Measurements from ENCODE around the gene HSD11B2.
A peak's percentile ranks its signal among the peaks of the same experiment; 100 is the strongest.

HSD11B2 gene

GRCh38 chr16:67432506-67432890 is 1.6 kb downstream of the HSD11B2 start:
- no peak overlapping the region for H3K27ac Mint-ChIP-seq
- peaks cover 34% of the 10 kb centered on the region for H3K27me3 Mint-ChIP-seq
- peaks cover 7% of the 10 kb centered on the region for H3K36me3 Mint-ChIP-seq (ENCODE audit: low read depth)
- peaks cover 14% of the 10 kb centered on the region for H3K4me1 Mint-ChIP-seq (ENCODE audit: low read depth)
- no peaks in the 10 kb centered on the region for H3K9me3 Mint-ChIP-seq
- H3K4me3 Mint-ChIP-seq, result peak overlapping the region; percentile 45
- no peak for DNase-seq

DNA sequence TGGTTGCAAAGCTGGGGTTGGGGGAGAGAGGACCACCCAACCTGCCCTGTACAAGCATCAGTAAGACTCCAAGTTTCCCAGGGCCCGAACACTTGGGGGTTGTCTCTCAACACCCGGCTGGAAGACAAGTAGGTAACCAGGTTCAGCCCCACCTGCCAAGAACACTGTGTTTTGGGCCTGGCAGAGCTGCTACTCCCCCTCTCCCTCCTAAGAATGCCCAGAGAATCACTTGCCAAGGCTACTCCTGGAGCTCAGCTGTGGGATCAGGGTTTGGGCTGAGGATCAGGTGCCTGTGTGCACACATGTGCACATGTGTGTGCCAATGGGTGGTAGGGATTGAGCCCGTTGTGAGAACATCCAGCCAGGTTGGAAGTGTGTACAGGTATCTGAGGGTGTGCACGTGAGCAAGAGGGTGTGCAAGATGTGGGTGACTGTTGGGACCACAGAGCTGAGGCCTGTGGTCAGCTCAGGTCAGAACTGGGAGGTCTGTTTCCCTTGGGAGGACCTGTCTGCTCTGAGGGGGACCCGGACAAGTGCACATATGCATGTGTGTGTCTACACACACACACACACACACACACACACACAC is 2.3 kb downstream of the HSD11B2 start:
- Mint-ChIP-seq H3K36me3 (ENCODE audit: low read depth) (peaks cover 15% of the 10 kb centered on the region), H3K4me3 (no peak overlapping the region), H3K27me3 (peaks cover 30% of the 10 kb centered on the region), H3K27ac (no peak overlapping the region), H3K9me3 (no peaks in the 10 kb centered on the region), H3K4me1 (ENCODE audit: low read depth) (peaks cover 18% of the 10 kb centered on the region)
- DNase-seq, result no peak

GRCh38 chr16:67435758-67436164 is 4.8 kb downstream of the HSD11B2 start:
- Mint-ChIP-seq H3K9me3 (no peaks in the 10 kb centered on the region), H3K4me3 (no peak overlapping the region), H3K27ac (no peak overlapping the region)

GRCh38 chr16:67436640-67437193 is 5.8 kb downstream of the HSD11B2 start:
- Mint-ChIP-seq H3K4me1 (ENCODE audit: low read depth) (peaks cover 10% of the 10 kb centered on the region), H3K9me3 (no peaks in the 10 kb centered on the region), H3K36me3 (ENCODE audit: low read depth) (peaks cover 34% of the 10 kb centered on the region), H3K4me3 (no peak overlapping the region), H3K27me3 (peaks cover 7% of the 10 kb centered on the region), H3K27ac (no peak overlapping the region)
- no peak for DNase-seq

More at GRCh38 chr16:67435758-67436164, 4.8 kb downstream of the HSD11B2 start:
- Mint-ChIP-seq H3K36me3 (ENCODE audit: low read depth) (peaks cover 32% of the 10 kb centered on the region), H3K4me1 (ENCODE audit: low read depth) (peaks cover 13% of the 10 kb centered on the region), H3K27me3 (peaks cover 10% of the 10 kb centered on the region)
- no peak for DNase-seq

DNA sequence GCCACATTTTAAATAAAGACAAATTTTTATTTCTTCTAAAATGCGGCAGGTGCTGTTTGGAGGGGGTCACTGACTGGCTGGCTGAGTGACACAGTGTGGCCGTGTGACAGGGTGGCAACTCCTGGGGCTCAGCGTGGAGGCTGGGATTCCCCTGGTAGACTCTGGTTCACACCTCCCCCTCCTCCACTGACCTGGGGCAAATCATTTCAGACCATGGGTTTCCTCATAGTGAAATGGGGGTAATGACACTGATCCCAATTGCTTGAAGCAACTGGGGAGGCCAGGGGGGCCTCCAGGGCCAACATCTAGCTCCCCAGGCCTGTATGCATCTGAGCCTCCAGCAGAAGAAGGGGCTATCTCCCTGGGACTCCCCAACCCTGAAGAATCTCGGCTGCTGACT is 6.6 kb downstream of the HSD11B2 start:
- Mint-ChIP-seq H3K27me3 (peaks cover 1% of the 10 kb centered on the region), H3K36me3 (ENCODE audit: low read depth) (peaks cover 34% of the 10 kb centered on the region), H3K27ac (peak overlapping the region; percentile 38), H3K4me3 (no peak overlapping the region), H3K9me3 (no peaks in the 10 kb centered on the region), H3K4me1 (ENCODE audit: low read depth) (peaks cover 6% of the 10 kb centered on the region)
- no peak for DNase-seq

- H3K27ac Mint-ChIP-seq, result peak overlapping the region; percentile 38
- no peaks in the 10 kb centered on the region for H3K9me3 Mint-ChIP-seq
- H3K27me3 Mint-ChIP-seq, result no peaks in the 10 kb centered on the region
- H3K36me3 Mint-ChIP-seq (ENCODE audit: low read depth), result peaks cover 35% of the 10 kb centered on the region
- peaks cover 5% of the 10 kb centered on the region for H3K4me1 Mint-ChIP-seq (ENCODE audit: low read depth)
- H3K4me3 Mint-ChIP-seq, result no peak overlapping the region
- no peak for DNase-seq
Measured at GRCh38 chr16:67438098-67438791, 7.3 kb downstream of the HSD11B2 start.

GRCh38 chr16:67438824-67439393 is 8.0 kb downstream of the HSD11B2 start:
- H3K36me3 Mint-ChIP-seq (ENCODE audit: low read depth), result peaks cover 38% of the 10 kb centered on the region
- DNase-seq, result no peak
- no peak overlapping the region for H3K4me3 Mint-ChIP-seq
- H3K9me3 Mint-ChIP-seq, result no peaks in the 10 kb centered on the region
- H3K27ac Mint-ChIP-seq, result no peak overlapping the region
- H3K4me1 Mint-ChIP-seq (ENCODE audit: low read depth), result peaks cover 5% of the 10 kb centered on the region
- no peaks in the 10 kb centered on the region for H3K27me3 Mint-ChIP-seq

DNA sequence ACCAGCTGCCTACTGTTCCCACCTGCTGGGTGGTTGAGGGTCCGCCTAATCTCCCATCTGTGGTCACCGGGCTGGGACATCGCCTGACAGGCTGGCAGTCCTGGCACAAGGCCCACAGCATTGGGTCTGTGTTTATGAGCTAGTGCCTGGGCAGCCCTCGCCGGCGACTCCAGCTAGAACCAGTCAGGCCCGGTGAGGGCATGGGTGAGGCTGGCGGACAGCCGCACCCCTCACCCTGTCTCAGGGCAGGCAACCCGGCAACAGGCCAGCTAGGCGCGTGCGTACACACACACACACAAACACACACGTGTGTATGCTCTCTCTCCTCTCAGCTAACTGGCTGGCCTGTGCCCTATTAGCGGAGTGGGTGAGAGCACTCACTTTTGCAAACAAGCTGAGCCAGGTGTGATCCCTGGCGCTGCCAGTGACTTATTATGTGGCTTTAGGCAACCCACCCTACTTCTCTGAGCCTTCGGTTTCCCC is 10.4 kb downstream of the HSD11B2 start:
- Mint-ChIP-seq H3K27ac (no peak overlapping the region), H3K9me3 (no peaks in the 10 kb centered on the region), H3K36me3 (ENCODE audit: low read depth) (peaks cover 49% of the 10 kb centered on the region), H3K27me3 (no peaks in the 10 kb centered on the region), H3K4me1 (ENCODE audit: low read depth) (peaks cover 5% of the 10 kb centered on the region), H3K4me3 (no peak overlapping the region)
- no peak for DNase-seq

DNA sequence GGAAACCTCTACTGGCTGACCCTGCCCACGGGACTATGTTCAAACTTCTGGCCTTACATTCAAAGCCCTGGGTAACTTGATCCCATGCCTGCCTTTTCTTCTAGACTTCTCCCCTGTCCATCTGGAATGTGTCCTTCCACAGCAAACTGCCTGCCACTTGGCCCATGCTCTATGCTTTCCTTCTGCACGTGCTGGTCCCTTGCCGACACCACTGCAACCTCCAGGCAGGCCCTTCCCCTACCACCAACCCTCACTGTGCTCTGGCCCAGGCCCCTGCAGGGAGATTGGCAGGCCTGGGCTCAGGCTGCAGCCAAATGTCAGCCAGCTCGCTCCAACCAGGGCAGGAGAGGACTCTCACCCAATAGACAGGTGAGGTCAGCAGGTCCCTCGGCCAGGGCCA is 11.0 kb downstream of the HSD11B2 start:
- no peak for DNase-seq
- no peaks in the 10 kb centered on the region for H3K27me3 Mint-ChIP-seq
- H3K27ac Mint-ChIP-seq, result peak overlapping the region; percentile 3
- H3K4me1 Mint-ChIP-seq (ENCODE audit: low read depth), result peaks cover 5% of the 10 kb centered on the region
- no peak overlapping the region for H3K4me3 Mint-ChIP-seq
- H3K9me3 Mint-ChIP-seq, result no peaks in the 10 kb centered on the region
- peaks cover 51% of the 10 kb centered on the region for H3K36me3 Mint-ChIP-seq (ENCODE audit: low read depth)

DNA sequence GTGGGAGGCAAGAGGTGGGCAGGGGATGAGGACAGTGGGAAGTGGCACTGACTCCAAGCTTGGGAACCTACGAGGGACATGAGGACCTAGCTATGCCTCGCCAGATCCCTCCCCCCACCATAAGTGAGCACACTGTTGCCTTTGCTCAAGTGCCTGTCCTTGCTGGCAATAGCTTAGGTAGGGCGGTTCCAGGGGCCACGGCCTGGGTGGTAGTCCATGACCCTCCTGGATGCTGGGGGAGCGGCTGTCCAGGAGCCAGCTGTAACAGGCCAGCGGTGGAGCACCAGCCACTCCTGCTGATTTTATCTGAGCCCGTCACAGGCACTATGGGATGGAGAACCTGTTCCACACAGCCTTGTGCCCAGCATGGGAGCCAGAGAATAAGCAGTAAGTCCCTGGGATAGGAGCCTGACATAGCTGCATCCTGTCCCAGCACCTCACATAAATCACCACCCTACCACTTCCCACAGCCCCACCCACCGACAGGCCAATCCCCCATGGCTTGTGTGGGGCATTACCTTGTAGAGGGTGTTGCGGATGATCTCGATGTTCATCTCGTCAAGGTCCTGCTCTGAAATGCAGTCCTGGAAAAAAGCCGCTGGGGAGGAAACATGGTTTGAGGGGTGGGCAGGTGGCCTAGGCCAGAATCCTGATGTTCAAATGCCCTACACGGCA is 11.8 kb downstream of the HSD11B2 start:
- no peak for DNase-seq
- Mint-ChIP-seq H3K27me3 (no peaks in the 10 kb centered on the region), H3K27ac (no peak overlapping the region), H3K36me3 (ENCODE audit: low read depth) (peaks cover 48% of the 10 kb centered on the region), H3K9me3 (no peaks in the 10 kb centered on the region), H3K4me3 (no peak overlapping the region), H3K4me1 (ENCODE audit: low read depth) (peaks cover 2% of the 10 kb centered on the region)

DNA sequence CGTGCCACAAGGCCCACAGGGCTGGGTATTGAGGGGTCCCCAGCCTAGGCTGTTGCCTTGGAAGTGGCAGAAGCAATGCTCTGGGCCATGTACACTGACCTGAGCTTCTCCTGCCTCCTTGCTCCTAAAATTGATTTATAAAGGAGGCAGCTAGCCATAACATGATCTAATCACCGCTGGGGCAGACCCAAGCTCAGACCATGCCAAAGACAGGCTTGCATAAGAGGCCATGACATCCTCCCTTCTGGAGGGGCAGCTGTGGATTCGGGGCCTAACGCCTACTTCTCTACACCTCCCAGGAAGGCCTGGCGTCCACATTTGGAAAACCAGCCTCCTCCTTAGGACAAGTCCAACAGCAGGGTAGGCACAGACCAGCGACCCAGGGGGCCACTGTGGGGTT is 12.3 kb downstream of the HSD11B2 start:
- Mint-ChIP-seq H3K27ac (no peak overlapping the region), H3K4me3 (no peak overlapping the region), H3K4me1 (ENCODE audit: low read depth) (no peaks in the 10 kb centered on the region), H3K9me3 (no peaks in the 10 kb centered on the region), H3K36me3 (ENCODE audit: low read depth) (peaks cover 44% of the 10 kb centered on the region), H3K27me3 (no peaks in the 10 kb centered on the region)
- DNase-seq, result no peak

DNA sequence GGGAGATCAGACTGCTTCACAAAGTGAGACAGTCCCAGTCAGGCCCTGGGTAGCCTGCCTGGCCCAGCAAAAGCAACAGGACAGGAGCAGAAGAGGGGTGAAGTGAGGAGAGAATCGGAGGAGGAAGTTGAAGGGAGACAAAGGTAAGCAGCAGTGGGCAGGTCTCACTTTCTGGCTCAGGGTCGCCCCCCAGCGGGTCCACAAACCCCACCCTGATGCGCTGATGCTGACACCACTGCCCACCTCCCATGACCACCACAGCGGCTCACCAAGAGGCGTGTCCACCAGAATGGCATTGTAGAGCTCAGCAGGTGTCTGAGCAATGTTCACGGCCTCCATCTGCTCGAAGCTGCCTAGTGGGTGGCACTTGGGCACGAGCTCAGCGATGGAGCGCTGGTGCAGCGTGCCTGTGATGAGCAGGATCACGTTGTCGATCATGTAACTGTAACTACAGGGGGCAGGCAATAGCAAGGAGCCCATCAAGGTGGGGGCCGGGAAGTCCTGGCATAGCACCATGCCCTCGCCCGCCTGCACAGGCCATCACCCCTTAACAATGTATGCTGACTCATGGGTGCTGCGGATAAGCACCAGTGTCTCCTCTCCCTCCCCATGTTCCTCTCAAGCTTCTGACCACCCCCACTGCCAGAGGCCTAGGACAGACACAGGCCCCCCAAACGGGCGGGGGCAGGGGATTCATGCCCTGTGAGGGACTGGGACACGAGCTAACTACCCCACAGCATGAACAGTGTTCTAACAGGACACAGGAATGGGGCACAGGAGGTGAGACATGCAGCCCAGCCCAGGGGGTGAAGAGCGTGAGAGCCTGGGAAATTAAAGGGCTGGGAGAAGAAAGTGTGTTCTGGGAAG is 13.6 kb downstream of the HSD11B2 start:
- DNase-seq, result no peak
- Mint-ChIP-seq H3K4me3 (no peak overlapping the region), H3K9me3 (no peaks in the 10 kb centered on the region), H3K4me1 (ENCODE audit: low read depth) (no peaks in the 10 kb centered on the region), H3K36me3 (ENCODE audit: low read depth) (peaks cover 37% of the 10 kb centered on the region), H3K27ac (no peak overlapping the region), H3K27me3 (no peaks in the 10 kb centered on the region)

DNA sequence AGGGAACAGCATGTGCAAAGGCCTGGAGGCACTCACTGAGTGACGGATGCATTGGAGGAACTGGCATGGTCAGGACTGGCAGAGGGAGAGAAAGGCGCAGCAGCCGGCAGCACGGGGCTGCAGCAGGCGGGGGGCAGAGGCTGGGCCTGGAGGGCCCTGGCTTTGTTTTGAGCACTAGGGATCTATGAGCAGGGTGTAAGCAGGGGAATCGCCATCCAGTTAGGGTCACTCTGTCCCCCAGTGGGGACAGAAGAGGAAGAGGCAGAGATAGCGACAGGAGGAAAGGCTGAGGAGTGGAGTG is 14.2 kb downstream of the HSD11B2 start:
- Mint-ChIP-seq H3K36me3 (ENCODE audit: low read depth) (peaks cover 40% of the 10 kb centered on the region), H3K4me1 (ENCODE audit: low read depth) (no peaks in the 10 kb centered on the region), H3K9me3 (no peaks in the 10 kb centered on the region), H3K4me3 (no peak overlapping the region), H3K27ac (peak overlapping the region; percentile 40), H3K27me3 (no peaks in the 10 kb centered on the region)
- DNase-seq, result no peak

DNA sequence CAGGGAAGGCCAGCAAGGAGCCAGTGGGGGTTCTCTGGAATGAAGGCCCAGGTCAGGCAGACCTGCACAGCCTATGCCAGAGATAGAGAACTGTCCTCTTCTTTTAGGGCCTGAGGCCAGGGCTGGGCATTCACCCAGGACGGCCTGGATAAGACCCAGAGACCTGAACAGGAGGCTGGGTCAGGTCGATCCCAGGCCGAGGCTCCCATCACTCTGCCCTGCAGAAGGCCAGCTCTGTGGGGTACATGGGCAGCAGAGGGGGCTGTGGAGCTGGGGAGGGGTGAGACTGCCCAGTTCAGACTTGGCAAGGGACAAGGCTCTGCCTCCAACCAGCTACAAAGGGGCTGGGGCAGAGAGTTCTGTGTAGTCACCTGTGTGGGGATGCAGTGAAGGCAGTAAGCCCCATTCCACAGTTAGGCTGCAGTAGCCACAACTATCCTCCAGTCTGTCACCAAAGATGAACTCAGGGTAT is 14.6 kb downstream of the HSD11B2 start:
- H3K9me3 Mint-ChIP-seq, result no peaks in the 10 kb centered on the region
- H3K27ac Mint-ChIP-seq, result peak overlapping the region; percentile 40

More for the DNA sequence above, 14.6 kb downstream of the HSD11B2 start:
- Mint-ChIP-seq H3K27me3 (no peaks in the 10 kb centered on the region), H3K4me1 (ENCODE audit: low read depth) (no peaks in the 10 kb centered on the region), H3K4me3 (no peak overlapping the region), H3K36me3 (ENCODE audit: low read depth) (peaks cover 42% of the 10 kb centered on the region)
- DNase-seq, result no peak
